H1 (cell line): ENCODE data around the gene FLRT1. TPM values are rescaled to one million over a fixed set of nuclear protein-coding genes. Genes with fewer than 3 reads are reported as not detected.

ENCODE experiments used
- CTCF ChIA-PET: fragments of 300-600 bp; sonication (Branson Sonifier 250); formaldehyde crosslinking; loops from one replicate; lab custom pipeline; 2021; ENCODE audit not compliant: partially characterized antibody; lab: Charles Lee
- POLR2A ChIA-PET: fragments of 300-600 bp; sonication (Branson Sonifier 250); formaldehyde crosslinking; loops from one replicate; lab custom pipeline; 2021; ENCODE audit warnings: inconsistent platforms; ENCODE audit not compliant: partially characterized antibody; lab: Charles Lee
- DNase-seq, 2 experiments: peaks; one replicate each; pipeline versions ENCODE4 v3.0.0 to v3.0.0-alpha.2; 2010 to 2022; ENCODE audit warnings: low spot score in 2 of 2, low read depth in 1 of 2, mixed read lengths in 1 of 2
- FAIRE-seq: peaks from 2 replicates; lab custom pipeline; 2011; peaks lifted over from hg19 to GRCh38; lab: Jason Lieb, UNC
- H2AFZ ChIP-seq: 2 replicates; pipeline ENCODE4 v1.8.1; 2012; ENCODE audit warnings: low read length, inconsistent platforms
- H2AK5ac ChIP-seq: 2 replicates; pipeline ENCODE4 v1.6.1; 2013; ENCODE audit warnings: low read depth, low read length
- H2BK120ac ChIP-seq: replicated peaks from 2 replicates; pipeline ENCODE3; 2013; ENCODE audit warnings: low read depth, low read length, inconsistent platforms
- H2BK12ac ChIP-seq: 2 replicates; pipeline ENCODE4 v1.6.1; 2013; ENCODE audit warnings: low read depth, low read length
- H2BK15ac ChIP-seq: 2 replicates; pipeline ENCODE4 v1.6.1; 2013; ENCODE audit warnings: low read length
- H2BK20ac ChIP-seq: 2 replicates; pipeline ENCODE4 v1.6.1; 2013; ENCODE audit warnings: low read length
- H2BK5ac ChIP-seq: 2 replicates; pipeline ENCODE4 v1.6.1; 2013; ENCODE audit warnings: low read depth, low read length
- H3K14ac ChIP-seq: 2 replicates; pipeline ENCODE4 v1.6.1; 2013; ENCODE audit warnings: inconsistent platforms; ENCODE audit not compliant: insufficient read length
- H3K18ac ChIP-seq: 2 replicates; pipeline ENCODE4 v1.6.1; 2013; ENCODE audit warnings: low read length; ENCODE audit errors: extremely low read depth
- H3K23ac ChIP-seq: 2 replicates; pipeline ENCODE4 v1.6.1; 2013; ENCODE audit warnings: inconsistent platforms; ENCODE audit not compliant: insufficient read length
- H3K23me2 ChIP-seq: 2 replicates; pipeline ENCODE4 v1.6.1; 2013; ENCODE audit warnings: low read depth, low read length
- H3K27ac ChIP-seq: 2 replicates; pipeline ENCODE4 v1.6.1; 2011; ENCODE audit warnings: low read depth, low read length, inconsistent platforms
- H3K27me3 ChIP-seq, 4 experiments: replicated peaks in 1 of 4; 1 replicate in 1 of 4; 2 replicates in 3 of 4; pipeline versions ENCODE4 v1.6.1 to v1.8.1; 2011 to 2013; ENCODE audit warnings: low read length in 3 of 4, mild to moderate bottlenecking in 3 of 4, inconsistent platforms in 2 of 4, mixed read lengths in 2 of 4, moderate library complexity in 1 of 4; ENCODE audit not compliant: control insufficient read depth in 3 of 4, insufficient read depth in 3 of 4; ENCODE audit errors: extremely low read depth in 1 of 4
- H3K36me3 ChIP-seq, 4 experiments: 2 replicates each; pipeline versions ENCODE4 v1.6.1 to v1.8.1; 2011 to 2013; ENCODE audit warnings: mild to moderate bottlenecking in 4 of 4, low read length in 3 of 4, moderate library complexity in 2 of 4, control low read depth in 1 of 4, inconsistent platforms in 1 of 4; ENCODE audit not compliant: insufficient read depth in 4 of 4, control insufficient read depth in 2 of 4
- H3K4ac ChIP-seq: replicated peaks from 2 replicates; pipeline ENCODE3; 2013; ENCODE audit warnings: low read length, low read depth, mixed read lengths, inconsistent platforms; ENCODE audit not compliant: insufficient read length
- H3K4me1 ChIP-seq, 4 experiments: replicated peaks in 1 of 4; 1 replicate in 1 of 4; 2 replicates in 3 of 4; pipeline versions ENCODE4 v1.6.1 to v1.8.1; 2011 to 2013; ENCODE audit warnings: low read length in 3 of 4, inconsistent platforms in 2 of 4, mixed read lengths in 1 of 4; ENCODE audit not compliant: insufficient read depth in 4 of 4, control insufficient read depth in 3 of 4
- H3K4me2 ChIP-seq, 2 experiments: 2 replicates each; pipeline versions ENCODE4 v1.6.1 to v1.8.1; 2011 to 2013; ENCODE audit warnings: low read depth in 2 of 2, low read length in 2 of 2, control low read depth in 1 of 2, inconsistent platforms in 1 of 2, mild to moderate bottlenecking in 1 of 2; ENCODE audit not compliant: insufficient read depth in 1 of 2
- H3K4me3 ChIP-seq, 4 experiments: fragments of 200-600, 300-600 bp in 1 of 4; sonication (generic), shearing (Covaris generic), sonication (Bioruptor Twin) in 1 of 4; 2 replicates each; pipeline versions ENCODE4 v1.5.1 to v1.8.1; 2011 to 2016; ENCODE audit warnings: low read length in 4 of 4, low read depth in 3 of 4, control low read depth in 2 of 4, inconsistent platforms in 2 of 4, mild to moderate bottlenecking in 2 of 4, mixed read lengths in 1 of 4, moderate library complexity in 1 of 4; ENCODE audit not compliant: insufficient read depth in 2 of 4; ENCODE audit errors: extremely low read depth in 1 of 4
- H3K56ac ChIP-seq: replicated peaks from 2 replicates; pipeline ENCODE3; 2013; ENCODE audit warnings: low read depth, mild to moderate bottlenecking, mixed read lengths, low read length, inconsistent platforms; ENCODE audit not compliant: insufficient read length
- H3K79me1 ChIP-seq: 2 replicates; pipeline ENCODE4 v1.6.1; 2013; ENCODE audit warnings: low read depth, low read length, control low read depth
- H3K79me2 ChIP-seq, 2 experiments: 2 replicates each; pipeline versions ENCODE4 v1.6.1 to v1.8.1; 2012 to 2013; ENCODE audit warnings: low read length in 2 of 2, mild to moderate bottlenecking in 2 of 2, inconsistent platforms in 1 of 2; ENCODE audit not compliant: insufficient read depth in 2 of 2, control insufficient read depth in 1 of 2
- H3K9ac ChIP-seq, 4 experiments: replicated peaks in 1 of 4; 1 replicate in 1 of 4; 2 replicates in 3 of 4; pipeline versions ENCODE4 v1.6.1 to v1.8.1; 2011 to 2013; ENCODE audit warnings: low read depth in 3 of 4, low read length in 3 of 4, control low read depth in 2 of 4, mild to moderate bottlenecking in 2 of 4, moderate library complexity in 2 of 4, inconsistent platforms in 1 of 4; ENCODE audit errors: extremely low read depth in 1 of 4
- H3K9me3 ChIP-seq, 2 experiments: 2 replicates each; pipeline versions ENCODE4 v1.6.1 to v1.8.1; 2012 to 2013; ENCODE audit warnings: mild to moderate bottlenecking in 2 of 2, moderate library complexity in 2 of 2, control low read depth in 1 of 2, inconsistent platforms in 1 of 2, low read depth in 1 of 2, low read length in 1 of 2, mixed read lengths in 1 of 2; ENCODE audit not compliant: insufficient read depth in 2 of 2
- H4K20me1 ChIP-seq, 2 experiments: replicated peaks in 1 of 2; 2 replicates each; pipeline versions ENCODE3 to v1.8.1; 2011 to 2013; ENCODE audit warnings: inconsistent platforms in 2 of 2, low read length in 2 of 2, mild to moderate bottlenecking in 1 of 2; ENCODE audit not compliant: insufficient read depth in 2 of 2, control insufficient read depth in 1 of 2
- H4K5ac ChIP-seq: 2 replicates; pipeline ENCODE4 v1.6.1; 2013; ENCODE audit warnings: low read length, low read depth, mixed read lengths, inconsistent platforms; ENCODE audit not compliant: insufficient read length
- H4K8ac ChIP-seq: 2 replicates; pipeline ENCODE4 v1.8.0; 2013; ENCODE audit warnings: mild to moderate bottlenecking, moderate library complexity, low read length, inconsistent platforms; ENCODE audit not compliant: insufficient read depth; ENCODE audit errors: extremely low read depth
- H4K91ac ChIP-seq: replicated peaks from 2 replicates; pipeline ENCODE3; 2013; ENCODE audit warnings: low read length, mixed read lengths, inconsistent platforms; ENCODE audit not compliant: insufficient read length
- BRCA1 ChIP-seq: IDR thresholded peaks from 2 replicates; pipeline ENCODE4 v1.6.1; 2012; ENCODE audit warnings: low read depth, low read length, improper control_type of control experiment
- CTBP2 ChIP-seq: IDR thresholded peaks from 2 replicates; pipeline ENCODE4 v1.7.0; 2011; ENCODE audit warnings: borderline replicate concordance, mild to moderate bottlenecking, moderate library complexity, mixed read lengths, low read length; ENCODE audit not compliant: insufficient read depth, insufficient read length
- FOSL1 ChIP-seq: IDR thresholded peaks from 2 replicates; pipeline ENCODE4 v1.6.1; 2011; ENCODE audit warnings: mild to moderate bottlenecking, low read depth, low read length, moderate library complexity; ENCODE audit not compliant: insufficient read depth
- KDM4A ChIP-seq: IDR thresholded peaks from one replicate; pipeline ENCODE4 v1.7.1; 2012; ENCODE audit warnings: low read depth, mild to moderate bottlenecking, moderate library complexity, low read length, inconsistent platforms; ENCODE audit not compliant: severe bottlenecking
- PHF8 ChIP-seq: fragments of 200-600 bp; sonication (generic); conservative IDR thresholded peaks from 2 replicates; pipeline ENCODE4 v1.7.1; 2012; ENCODE audit warnings: low read depth, mild to moderate bottlenecking, inconsistent platforms, low read length, moderate library complexity
- POU5F1 ChIP-seq: IDR thresholded peaks from 2 replicates; pipeline ENCODE4 v1.6.1; 2011; ENCODE audit warnings: low read depth, mild to moderate bottlenecking, low read length, moderate library complexity
- SAP30 ChIP-seq: fragments of 300-600 bp; sonication (generic); IDR thresholded peaks from 2 replicates; pipeline ENCODE4 v1.7.1; 2012; ENCODE audit warnings: low read length, moderate library complexity, mild to moderate bottlenecking, inconsistent platforms; ENCODE audit not compliant: insufficient read depth, insufficient replicate concordance
- TCF12 ChIP-seq: IDR thresholded peaks from 2 replicates; pipeline ENCODE4 v1.6.1; 2011; ENCODE audit warnings: low read depth, mild to moderate bottlenecking, low read length
- WGBS, 2 experiments: shearing (Covaris generic) in 1 of 2; methylation state at CpG; one replicate each; pipeline versions ENCODE4 v1.1.6 to v1.1.7; 2013 to 2015; ENCODE audit warnings: low lambda C conversion rate in 2 of 2, mixed read lengths in 2 of 2, inconsistent platforms in 1 of 2, low coverage in 1 of 2, missing lambda C conversion rate in 1 of 2; ENCODE audit not compliant: insufficient replicate concordance in 2 of 2, insufficient coverage in 1 of 2, insufficient read length in 1 of 2; ENCODE audit errors: extremely low coverage in 1 of 2, missing lambda C conversion rate in 1 of 2; 5-methylcytosine and 5-hydroxymethylcytosine counted together
- polyA plus RNA-seq, 7 experiments: library from polyadenylated mRNA; depleted of rRNA in 3 of 7; stranded (reverse) in 5 of 7; unstranded in 2 of 7; fragments of >200 nt in 5 of 7; fragments of 200-250 nt in 2 of 7; gene quantifications; 1 replicate in 5 of 7; 2 replicates in 1 of 7; 4 replicates in 1 of 7; pipeline versions ENCODE4 v1.2.1 to v1.2.3, GENCODE V29; 2011 to 2013; ENCODE audit warnings: missing spikeins in 2 of 7, mixed read lengths in 2 of 7
- total RNA-seq: library from RNA; stranded (reverse); fragmentation: NEBNext Ultra II Directional; extraction: Animal tissue kit (Norgen Biotek cat#: 25700); gene quantifications from 2 replicates; pipeline ENCODE4 v1.2.1, GENCODE V29; 2021
- TF ChIP-seq, protein P1 (sequence below), 3 experiments: IDR thresholded peaks; 1 replicate in 2 of 3; 2 replicates in 1 of 3; pipeline versions ENCODE4 v1.5.1 to v1.6.1; 2011; ENCODE audit warnings: low read length in 3 of 3, mild to moderate bottlenecking in 3 of 3, inconsistent platforms in 2 of 3, low read depth in 1 of 3, moderate library complexity in 1 of 3; ENCODE audit not compliant: insufficient read depth in 1 of 3; ENCODE audit errors: control extremely low read depth in 1 of 3

The FLRT1 gene
- total and polyA plus RNA-seq, 2 of the 8 experiments (the other 6 are each of a cell fraction or from before 2014, with no cell fraction given): 0.14 to 0.28 TPM

DNA sequence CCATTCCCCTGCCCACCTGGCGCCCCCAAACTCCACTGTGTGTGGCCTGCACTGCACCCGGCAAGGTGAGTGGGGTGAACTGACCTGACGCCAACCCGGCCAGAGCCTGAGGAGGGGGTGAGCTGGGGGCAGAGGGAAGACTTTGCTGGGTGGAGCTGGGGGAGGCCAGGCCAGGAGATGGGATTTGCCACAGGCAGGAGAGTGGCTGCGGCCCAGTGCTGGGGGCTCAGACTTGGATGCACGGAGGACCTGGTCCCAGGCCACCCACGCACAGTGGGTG, 17.8 kb upstream of the FLRT1 start:
- Histone ChIP-seq H2AFZ (no peak overlapping the region), H3K9me3 (no peaks in the 10 kb centered on the region), H3K4me1 (peaks cover 0 to 25% (median 18%) of the 10 kb centered on the region in 4 experiments; a peak in 6 of 7 replicates), H4K5ac (no peak overlapping the region), H2BK20ac (no peak overlapping the region), H3K4me3 (no peak overlapping the region), H2BK12ac (0 out of 2 replicates have a peak overlapping the region, but pooled peaks have one; percentile 50), H3K56ac (no peak overlapping the region), H3K14ac (no peak overlapping the region), H3K9ac (no peak overlapping the region), H2BK120ac (no peak overlapping the region), H3K4ac (no peak overlapping the region), H2BK5ac (no peak overlapping the region), H3K36me3 (no peaks in the 10 kb centered on the region), H3K79me1 (no peaks in the 10 kb centered on the region), H3K27me3 (peaks cover 2 to 40% (median 24%) of the 10 kb centered on the region in 4 experiments; a peak in 6 of 7 replicates), H2BK15ac (no peak overlapping the region), H4K20me1 (peaks cover 3 to 4% of the 10 kb centered on the region in 2 experiments), H3K27ac (no peak overlapping the region), H3K18ac (no peak overlapping the region), H3K23me2 (no peaks in the 10 kb centered on the region), H4K91ac (no peak overlapping the region), H3K23ac (no peak overlapping the region), H3K4me2 (no peak overlapping the region), H4K8ac (no peak overlapping the region), H3K79me2 (no peaks in the 10 kb centered on the region), H2AK5ac (no peak overlapping the region; the same call in 1 of the 2 replicates)
- POLR2A ChIA-PET: interaction anchor here (0.6 to 2.0 kb wide), 3 partner anchors 9 to 80 kb away, joined by 4 to 11 read pairs (median 5); no protein-coding TSS in a partner anchor
- WGBS, 2 experiments: 87% methylated on average over 7 of the region's 7 CpGs; no CpG with 5 or more reads in 1 of the 2 experiments
- no peak for FAIRE-seq
- CTCF ChIA-PET: interaction anchor here (0.6 to 8.2 kb wide), 10 partner anchors 9 to 176 kb away, joined by 3 to 74 read pairs (median 4); no protein-coding TSS in a partner anchor
- DNase-seq: no peak
- TF ChIP-seq POU5F1 (no peak), BRCA1 (no peak), PHF8 (no peak), TCF12 (no peak), KDM4A (no peak), FOSL1 (no peak), SAP30 (no peak), CTBP2 (no peak)
- TF ChIP-seq, protein P1, sequence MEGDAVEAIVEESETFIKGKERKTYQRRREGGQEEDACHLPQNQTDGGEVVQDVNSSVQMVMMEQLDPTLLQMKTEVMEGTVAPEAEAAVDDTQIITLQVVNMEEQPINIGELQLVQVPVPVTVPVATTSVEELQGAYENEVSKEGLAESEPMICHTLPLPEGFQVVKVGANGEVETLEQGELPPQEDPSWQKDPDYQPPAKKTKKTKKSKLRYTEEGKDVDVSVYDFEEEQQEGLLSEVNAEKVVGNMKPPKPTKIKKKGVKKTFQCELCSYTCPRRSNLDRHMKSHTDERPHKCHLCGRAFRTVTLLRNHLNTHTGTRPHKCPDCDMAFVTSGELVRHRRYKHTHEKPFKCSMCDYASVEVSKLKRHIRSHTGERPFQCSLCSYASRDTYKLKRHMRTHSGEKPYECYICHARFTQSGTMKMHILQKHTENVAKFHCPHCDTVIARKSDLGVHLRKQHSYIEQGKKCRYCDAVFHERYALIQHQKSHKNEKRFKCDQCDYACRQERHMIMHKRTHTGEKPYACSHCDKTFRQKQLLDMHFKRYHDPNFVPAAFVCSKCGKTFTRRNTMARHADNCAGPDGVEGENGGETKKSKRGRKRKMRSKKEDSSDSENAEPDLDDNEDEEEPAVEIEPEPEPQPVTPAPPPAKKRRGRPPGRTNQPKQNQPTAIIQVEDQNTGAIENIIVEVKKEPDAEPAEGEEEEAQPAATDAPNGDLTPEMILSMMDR (IDR thresholded peaks at IDR 0.05; ENCODE audit: control extremely low read depth in 1 of 3, insufficient read depth in 1 of 3, low read depth in 1 of 3, low read length in 3 of 3): no peak
